GM15510 (cell line): ENCODE data around the gene PIGL.
A peak's percentile ranks its signal among the peaks of the same experiment; 100 is the strongest.

Experiments used
- POLR2A ChIP-seq: IDR thresholded peaks from 3 replicates; pipeline ENCODE4 v1.6.1; 2011; ENCODE audit warnings: borderline replicate concordance; ENCODE audit not compliant: insufficient read length; ENCODE audit errors: extremely low read depth

The PIGL gene

GRCh38 chr17:16269658-16270057 is 52.6 kb downstream of the PIGL start:
- TF ChIP-seq POLR2A = no peak

GRCh38 chr17:16272111-16272840 is 55.3 kb downstream of the PIGL start:
- no peak for TF ChIP-seq POLR2A

- no peak for TF ChIP-seq POLR2A
Measured at GRCh38 chr17:16273499-16273898, 56.5 kb downstream of the PIGL start.

GRCh38 chr17:16273929-16274339 is 56.9 kb downstream of the PIGL start:
- TF ChIP-seq POLR2A = no peak

GRCh38 chr17:16275024-16275423 is 58.0 kb downstream of the PIGL start:
- no peak for TF ChIP-seq POLR2A

GRCh38 chr17:16277163-16277562 is 60.2 kb downstream of the PIGL start:
- TF ChIP-seq POLR2A = no peak

- TF ChIP-seq POLR2A = no peak
Measured at GRCh38 chr17:16281351-16281750, 64.3 kb downstream of the PIGL start.

GRCh38 chr17:16282522-16282921 is 65.5 kb downstream of the PIGL start:
- TF ChIP-seq POLR2A = no peak

- no peak for TF ChIP-seq POLR2A
Measured at GRCh38 chr17:16283705-16284104, 66.7 kb downstream of the PIGL start.

- no peak for TF ChIP-seq POLR2A
Measured at GRCh38 chr17:16285646-16286008, 68.6 kb downstream of the PIGL start.

GRCh38 chr17:16286009-16286946 is 69.3 kb downstream of the PIGL start:
- TF ChIP-seq POLR2A = peak; percentile 84

- TF ChIP-seq POLR2A = no peak
Measured at GRCh38 chr17:16286947-16287562, 70.0 kb downstream of the PIGL start.

GRCh38 chr17:16287563-16288027 is 70.6 kb downstream of the PIGL start:
- TF ChIP-seq POLR2A = no peak

GRCh38 chr17:16288860-16289571 is 72.0 kb downstream of the PIGL start:
- no peak for TF ChIP-seq POLR2A
